NCI-H2227 (cell line): ENCODE data around the gene HS6ST2.
"Not testable (repeated sequence)": the region's sequence is repeated elsewhere in the genome, so short reads cannot be mapped to it uniquely, and the experiment has no call there.

Source experiments
- DNase-seq: peaks from one replicate; lab custom pipeline; 2025; ENCODE audit not compliant: unreplicated experiment; lab: John Stamatoyannopoulos, UW

HS6ST2 gene

GRCh38 chrX:132945055-132945599 lies 13.3 kb downstream of the HS6ST2 start:
- DNase-seq, result not testable (repeated sequence)

- no peak for DNase-seq
Measured at GRCh38 chrX:132940727-132941327, 17.6 kb downstream of the HS6ST2 start.

GRCh38 chrX:132933170-132933569 lies 25.3 kb downstream of the HS6ST2 start:
- DNase-seq, result no peak

- no peak for DNase-seq
Measured at GRCh38 chrX:132924426-132924825, 34.0 kb downstream of the HS6ST2 start.

GRCh38 chrX:132918523-132918922 lies 39.9 kb downstream of the HS6ST2 start:
- no peak for DNase-seq

GRCh38 chrX:132916349-132916748 lies 42.1 kb downstream of the HS6ST2 start:
- no peak for DNase-seq

- no peak for DNase-seq
Measured at GRCh38 chrX:132909643-132910042, 48.8 kb downstream of the HS6ST2 start.

- DNase-seq, result no peak
Measured at GRCh38 chrX:132908891-132909290, 49.5 kb downstream of the HS6ST2 start.

GRCh38 chrX:132900633-132901293 lies 57.7 kb downstream of the HS6ST2 start:
- no peak for DNase-seq

- no peak for DNase-seq
Measured at GRCh38 chrX:132887569-132887968, 70.9 kb downstream of the HS6ST2 start.

- DNase-seq, result no peak
Measured at GRCh38 chrX:132883358-132883915, 75.0 kb downstream of the HS6ST2 start.

- DNase-seq, result not testable (repeated sequence)
Measured at GRCh38 chrX:132880753-132881152, 77.7 kb downstream of the HS6ST2 start.

GRCh38 chrX:132877954-132878536 lies 80.4 kb downstream of the HS6ST2 start:
- DNase-seq, result no peak

GRCh38 chrX:132876523-132877338 lies 81.7 kb downstream of the HS6ST2 start:
- DNase-seq, result no peak

- DNase-seq, result no peak
Measured at GRCh38 chrX:132875650-132876522, 82.5 kb downstream of the HS6ST2 start.

- DNase-seq, result no peak
Measured at GRCh38 chrX:132862562-132862961, 95.9 kb downstream of the HS6ST2 start.

- no peak for DNase-seq
Measured at GRCh38 chrX:132861076-132861475, 97.4 kb downstream of the HS6ST2 start.

- DNase-seq, result no peak
Measured at GRCh38 chrX:132860200-132860599, 98.2 kb downstream of the HS6ST2 start.

- DNase-seq, result no peak
Measured at GRCh38 chrX:132858018-132858417, 100.4 kb downstream of the HS6ST2 start.

GRCh38 chrX:132855780-132856341 lies 102.6 kb downstream of the HS6ST2 start:
- no peak for DNase-seq
